PC-3 (cell line): ENCODE measurements around the gene COG8. TPM values are rescaled to one million over a fixed set of nuclear protein-coding genes. Genes with fewer than 3 reads are reported as not detected.

ENCODE experiments used
- ATAC-seq: fragments of 200-7000 bp; cut with Tn5 transposase; 2 replicates; pipeline ENCODE4 v1.9.1; 2020; ENCODE audit warnings: mild to moderate bottlenecking, moderate library complexity
- BruUV-seq: library from RNA; stranded (reverse); fragments of 400-500 nt; replicated peaks from 2 replicates; lab custom pipeline; 2021; lab: Mats Ljungman, UMichigan
- CTCF ChIA-PET: fragments of 300-600 bp; sonication (Branson Sonifier 250); formaldehyde crosslinking; loops from one replicate; lab custom pipeline; 2022; ENCODE audit warnings: antibody characterized with exemption; lab: Charles Lee
- POLR2A ChIA-PET: fragments of 300-600 bp; sonication (Branson Sonifier 250); formaldehyde crosslinking; loops from one replicate; lab custom pipeline; 2022; ENCODE audit warnings: antibody characterized with exemption; ENCODE audit not compliant: unreplicated experiment; lab: Charles Lee
- DNase-seq: peaks from one replicate; pipeline ENCODE4 v3.0.0-alpha.2; 2015
- H2AFZ ChIP-seq: fragments of 300-600 bp; sonication (generic); 2 replicates; pipeline ENCODE4 v1.6.0; 2016; ENCODE audit warnings: antibody characterized with exemption, low read length
- H3F3A ChIP-seq: fragments of 300-600 bp; sonication (generic); one replicate; pipeline ENCODE4 v1.6.0; 2017; ENCODE audit warnings: antibody characterized with exemption, low read length, control low read depth, mild to moderate bottlenecking; ENCODE audit not compliant: unreplicated experiment
- H3K27ac ChIP-seq: fragments of 300-600 bp; sonication (generic); 2 replicates; pipeline ENCODE4 v1.5.1; 2016; ENCODE audit warnings: mild to moderate bottlenecking, low read length
- H3K27me3 ChIP-seq: fragments of 300-600 bp; sonication (generic); 2 replicates; pipeline ENCODE4 v1.6.1; 2016; ENCODE audit warnings: low read length, mixed read lengths
- H3K36me3 ChIP-seq: fragments of 300-600 bp; sonication (generic); 2 replicates; pipeline ENCODE4 v1.6.1; 2016; ENCODE audit warnings: low read depth, mixed run types, low read length, mixed read lengths
- H3K4me1 ChIP-seq: fragments of 300-600 bp; sonication (generic); 2 replicates; pipeline ENCODE4 v1.5.1; 2016; ENCODE audit warnings: low read length; ENCODE audit not compliant: insufficient read depth
- H3K4me2 ChIP-seq: fragments of 300-600 bp; sonication (generic); 2 replicates; pipeline ENCODE4 v1.6.0; 2016; ENCODE audit warnings: low read length
- H3K4me3 ChIP-seq: fragments of 300-600 bp; sonication (generic); 2 replicates; pipeline ENCODE4 v1.5.1; 2016; ENCODE audit warnings: mild to moderate bottlenecking, low read length, mixed read lengths
- H3K79me2 ChIP-seq: fragments of 300-600 bp; sonication (generic); 2 replicates; pipeline ENCODE4 v1.6.1; 2017; ENCODE audit warnings: low read length, mixed read lengths
- H3K9ac ChIP-seq: fragments of 300-600 bp; sonication (generic); 2 replicates; pipeline ENCODE4 v1.6.0; 2016; ENCODE audit warnings: mild to moderate bottlenecking, low read length
- H3K9me2 ChIP-seq: fragments of 300-600 bp; sonication (generic); replicated peaks from 2 replicates; pipeline ENCODE4 v1.6.1; 2016; ENCODE audit warnings: mixed run types, low read length, mixed read lengths
- H3K9me3 ChIP-seq: fragments of 300-600 bp; sonication (generic); 2 replicates; pipeline ENCODE4 v1.6.1; 2016; ENCODE audit warnings: low read length, mixed read lengths
- H4K20me1 ChIP-seq: fragments of 300-600 bp; sonication (generic); 2 replicates; pipeline ENCODE4 v1.6.1; 2016; ENCODE audit warnings: low read length, mixed read lengths
- CTCF ChIP-seq: fragments of 300-600 bp; sonication (generic); conservative IDR thresholded peaks from 2 replicates; pipeline ENCODE4 v1.5.1; 2017; ENCODE audit warnings: antibody characterized with exemption, low read depth, mild to moderate bottlenecking, low read length
- EZH2 ChIP-seq: fragments of 300-600 bp; sonication (generic); IDR thresholded peaks from one replicate; pipeline ENCODE4 v1.6.1; 2017; ENCODE audit warnings: antibody characterized with exemption, mild to moderate bottlenecking, low read length; ENCODE audit not compliant: unreplicated experiment
- EZH2phosphoT487 ChIP-seq: fragments of 300-600 bp; sonication (generic); IDR thresholded peaks from 2 replicates; pipeline ENCODE4 v1.6.1; 2018; ENCODE audit warnings: mild to moderate bottlenecking, antibody characterized with exemption, low read length, borderline replicate concordance
- intact Hi-C: fragments of 100-400 bp; cut with micrococcal nuclease; formaldehyde crosslinking; loops from 2 replicates; pipeline ENCODE4 v1.9.0; 2023
- total RNA-seq: library from RNA; depleted of rRNA; stranded (reverse); fragments of >200 nt; gene quantifications from 2 replicates; pipeline ENCODE4 v1.2.3, GENCODE V29; 2014

COG8 gene
- total RNA-seq, 1 experiment from 2014 or later = 27.2 TPM

- BruUV-seq = no TSS peak
- H4K20me1 ChIP-seq = no peaks in the 10 kb centered on the region
- H3K9me3 ChIP-seq = no peaks in the 10 kb centered on the region
- H3F3A ChIP-seq = no peaks in the 10 kb centered on the region
- ATAC-seq = no peak
- no peak overlapping the region for H3K27ac ChIP-seq
- H3K36me3 ChIP-seq = peaks cover 28% of the 10 kb centered on the region
- ChIA-PET CTCF (no interaction called here), POLR2A (no interaction called here)
- no peak overlapping the region for H3K4me2 ChIP-seq
- H2AFZ ChIP-seq = no peak overlapping the region
- H3K9me2 ChIP-seq = no peaks in the 10 kb centered on the region
- no peaks in the 10 kb centered on the region for H3K79me2 ChIP-seq
- intact Hi-C loops = no loop called here
- no peaks in the 10 kb centered on the region for H3K4me1 ChIP-seq
- no peak for DNase-seq
- H3K9ac ChIP-seq = no peak overlapping the region
- no peak for TF ChIP-seq EZH2phosphoT487
- TF ChIP-seq EZH2 = no peak
- no peak for TF ChIP-seq CTCF
- H3K27me3 ChIP-seq = no peaks in the 10 kb centered on the region
- no peak overlapping the region for H3K4me3 ChIP-seq
These were observed 28.6 kb upstream of the COG8 start for GRCh38 chr16:69367980-69368379.

DNA sequence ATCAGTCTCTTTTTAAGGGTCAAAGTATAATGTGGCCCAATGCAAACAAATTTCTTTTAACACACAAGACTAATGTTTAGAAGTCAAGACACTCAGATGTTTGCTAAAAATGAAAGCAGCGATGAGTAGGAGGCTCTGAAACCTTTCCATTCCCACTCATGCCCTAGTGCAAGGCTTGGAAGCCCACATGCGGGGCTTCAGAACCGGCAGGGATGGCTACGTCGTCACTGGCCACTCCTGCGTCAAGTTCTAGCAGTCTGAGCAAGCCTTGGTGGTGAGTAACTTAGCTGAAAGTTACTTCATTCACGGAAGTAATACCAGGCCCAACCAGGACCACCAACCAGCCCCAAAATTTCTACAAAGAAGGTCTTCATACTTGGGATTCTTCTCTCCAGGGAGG is 27.1 kb upstream of the COG8 start:
- ATAC-seq (no peak), DNase-seq (no peak)
- BruUV-seq = no TSS peak
- ChIA-PET POLR2A (no interaction called here), CTCF (no interaction called here)
- Histone ChIP-seq H3K4me1 (no peaks in the 10 kb centered on the region), H3K9me3 (no peaks in the 10 kb centered on the region), H3K4me2 (no peak overlapping the region), H3K9me2 (no peaks in the 10 kb centered on the region), H3K79me2 (no peaks in the 10 kb centered on the region), H3K36me3 (peaks cover 25% of the 10 kb centered on the region), H3K9ac (no peak overlapping the region), H3F3A (no peaks in the 10 kb centered on the region), H3K27ac (no peak overlapping the region), H2AFZ (no peak overlapping the region), H3K4me3 (no peak overlapping the region), H3K27me3 (no peaks in the 10 kb centered on the region), H4K20me1 (no peaks in the 10 kb centered on the region)
- intact Hi-C loops = no loop called here
- TF ChIP-seq EZH2 (no peak), EZH2phosphoT487 (no peak), CTCF (no peak)

GRCh38 chr16:69365901-69366300 is 26.5 kb upstream of the COG8 start:
- ATAC-seq (no peak), DNase-seq (no peak)
- Histone ChIP-seq H3K9me2 (no peaks in the 10 kb centered on the region), H3K4me1 (no peaks in the 10 kb centered on the region), H3K4me3 (no peak overlapping the region), H3K36me3 (peaks cover 25% of the 10 kb centered on the region), H3K27ac (no peak overlapping the region), H3K79me2 (no peaks in the 10 kb centered on the region), H3K9ac (no peak overlapping the region), H3K9me3 (no peaks in the 10 kb centered on the region), H4K20me1 (no peaks in the 10 kb centered on the region), H2AFZ (no peak overlapping the region), H3K4me2 (no peak overlapping the region), H3K27me3 (no peaks in the 10 kb centered on the region), H3F3A (no peaks in the 10 kb centered on the region)
- intact Hi-C loops = no loop called here
- no peak for TF ChIP-seq EZH2
- TF ChIP-seq CTCF = no peak
- no peak for TF ChIP-seq EZH2phosphoT487
- CTCF ChIA-PET = no interaction called here
- POLR2A ChIA-PET = no interaction called here
- no TSS peak for BruUV-seq
